Endometrial microvascular endothelial cells (primary cell): ENCODE data around the gene TUBB4A. TPM values are rescaled to one million over a fixed set of nuclear protein-coding genes. Genes with fewer than 3 reads are reported as not detected.

Experiments used
- in situ Hi-C: cut with HindIII; loops from 2 replicates; pipeline ENCODE4 v1.10.0; 2017; ENCODE audit warnings: low sequenced_read_pairs, low pct_unique_long_range_greater_than_20kb; ENCODE audit errors: inconsistent ontology term
- total RNA-seq: library from RNA; depleted of rRNA; stranded (reverse); fragments of >200 nt; gene quantifications from one replicate; pipeline ENCODE4 v1.2.3, GENCODE V29; 2015; ENCODE audit errors: inconsistent ontology term

The TUBB4A gene
- total RNA-seq, 1 donor from 2014 or later = not detected

DNA sequence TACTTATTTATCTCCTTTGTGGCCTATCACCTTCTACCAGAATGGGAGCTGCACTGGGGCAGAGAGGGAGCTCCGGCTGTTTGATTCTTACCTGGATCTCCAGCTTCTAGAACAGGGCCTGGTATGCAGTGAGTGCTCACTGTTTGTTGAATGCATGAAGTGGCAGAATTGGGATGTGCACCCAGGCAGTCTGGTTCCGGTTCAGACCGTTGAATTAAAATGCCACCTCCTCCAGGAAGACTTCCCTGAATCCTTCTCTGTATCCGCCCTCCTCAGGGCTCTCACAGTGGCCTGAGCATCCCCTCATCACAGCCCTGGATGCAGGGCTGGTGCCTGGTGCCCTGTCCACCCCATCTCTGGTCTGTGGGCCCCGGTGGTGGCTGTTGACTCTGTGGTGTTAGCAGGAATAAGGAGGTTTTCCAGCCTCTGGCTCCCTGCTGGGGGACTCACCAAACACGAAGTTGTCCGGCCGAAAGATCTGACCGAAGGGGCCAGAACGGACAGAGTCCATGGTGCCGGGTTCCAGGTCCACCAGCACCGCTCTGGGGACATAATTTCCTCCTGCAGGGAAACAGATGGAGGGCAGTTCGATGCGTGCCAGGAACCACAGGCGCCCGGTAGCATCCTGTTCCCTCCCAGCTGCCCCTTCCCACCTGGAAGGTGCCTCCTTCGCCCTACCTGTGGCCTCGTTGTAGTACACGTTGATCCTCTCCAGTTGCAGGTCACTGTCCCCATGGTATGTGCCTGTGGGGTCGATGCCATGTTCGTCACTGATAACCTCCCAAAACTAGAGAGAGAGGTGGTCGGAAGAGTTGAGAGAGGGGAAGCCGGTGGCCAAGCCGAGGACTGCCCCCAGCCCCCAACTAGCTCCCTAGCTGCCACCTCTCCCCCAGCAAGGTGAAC is 1.0 kb downstream of the TUBB4A start:
- in situ Hi-C loops = no loop called here

DNA sequence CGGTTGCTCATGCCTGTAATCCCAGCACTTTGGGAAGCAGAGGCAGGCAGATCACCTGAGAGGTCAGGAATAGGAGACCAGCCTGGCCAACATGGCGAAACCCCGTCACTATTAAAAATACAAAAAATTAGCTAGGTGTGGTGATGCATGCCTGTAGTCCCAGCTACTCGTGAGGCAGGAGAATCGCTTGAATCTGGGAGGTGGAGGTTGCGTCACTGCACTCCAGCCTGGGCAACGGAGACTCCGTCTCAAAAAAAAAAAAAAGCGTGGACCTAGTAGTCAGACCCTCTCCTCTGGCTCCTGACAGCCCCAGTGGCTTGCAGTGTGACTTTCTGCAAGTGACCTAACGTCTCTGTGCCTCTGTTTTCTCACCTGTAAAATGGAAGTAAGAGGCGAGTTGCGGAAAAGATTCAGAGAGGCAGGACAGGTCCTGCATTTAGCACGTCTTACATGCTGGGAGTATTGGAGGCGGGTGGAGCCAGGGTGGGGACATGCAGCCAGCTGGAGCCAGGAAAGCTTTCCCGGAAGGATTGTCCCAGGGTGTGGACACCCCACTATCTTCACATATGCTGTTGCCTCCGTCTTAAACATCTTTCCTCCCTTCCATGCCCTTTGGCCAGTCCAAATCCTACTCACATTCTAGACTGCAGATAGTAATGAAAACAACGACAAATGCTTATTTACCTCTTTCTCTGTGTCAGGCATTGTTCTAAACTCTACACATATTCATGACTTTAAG is 2.9 kb downstream of the TUBB4A start:
- in situ Hi-C loops = no loop called here

DNA sequence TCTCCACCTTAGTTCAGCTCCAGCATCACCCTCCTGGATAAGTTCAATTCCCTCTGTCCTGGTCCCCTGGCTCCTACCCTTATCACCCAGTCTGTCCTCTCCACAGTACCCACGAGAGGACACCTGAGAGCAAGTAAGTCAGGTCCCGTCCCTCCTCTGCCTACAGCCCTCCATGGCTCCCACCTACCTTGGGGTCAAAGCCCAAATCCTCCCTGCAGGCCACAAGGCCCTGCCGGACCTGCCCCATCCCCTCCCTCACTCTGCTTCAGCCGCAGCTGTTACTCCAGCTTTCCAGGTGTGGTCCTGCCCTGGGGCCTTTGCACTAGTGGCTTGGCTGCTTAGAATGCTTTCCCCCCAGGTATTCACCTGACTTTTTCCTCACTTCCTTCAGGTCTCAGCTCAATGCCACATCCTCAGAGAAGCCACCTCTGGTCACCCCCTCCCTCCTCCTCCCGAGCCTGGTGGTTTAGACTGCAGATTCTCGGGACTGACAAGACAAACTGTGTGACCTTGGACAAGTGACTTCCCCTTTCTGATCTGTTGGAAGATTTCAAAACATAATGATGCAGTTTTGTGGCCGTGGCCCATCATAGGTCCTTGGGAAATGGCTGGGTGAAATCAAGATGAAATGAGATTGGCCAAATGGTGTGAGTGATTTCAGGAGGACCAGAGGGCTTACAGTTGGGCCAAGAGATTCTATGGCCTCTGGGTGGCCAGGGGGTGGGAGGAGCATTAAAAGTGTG is 3.6 kb downstream of the TUBB4A start:
- in situ Hi-C loops = no loop called here

DNA sequence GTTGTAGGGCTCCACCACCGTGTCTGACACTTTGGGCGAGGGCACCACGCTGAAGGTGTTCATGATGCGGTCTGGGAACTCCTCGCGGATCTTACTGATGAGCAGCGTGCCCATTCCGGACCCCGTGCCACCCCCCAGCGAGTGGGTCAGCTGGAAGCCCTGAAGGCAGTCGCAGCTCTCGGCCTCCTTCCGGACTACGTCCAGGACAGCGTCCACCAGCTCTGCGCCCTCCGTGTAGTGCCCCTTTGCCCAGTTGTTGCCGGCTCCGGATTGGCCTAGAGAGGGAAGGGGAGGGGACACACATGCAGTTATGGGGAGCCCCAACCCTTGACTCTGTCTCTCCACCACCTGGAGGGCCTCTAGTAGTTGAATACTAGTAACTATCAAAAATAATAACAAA is 6.2 kb downstream of the TUBB4A start:
- in situ Hi-C loops = no loop called here

DNA sequence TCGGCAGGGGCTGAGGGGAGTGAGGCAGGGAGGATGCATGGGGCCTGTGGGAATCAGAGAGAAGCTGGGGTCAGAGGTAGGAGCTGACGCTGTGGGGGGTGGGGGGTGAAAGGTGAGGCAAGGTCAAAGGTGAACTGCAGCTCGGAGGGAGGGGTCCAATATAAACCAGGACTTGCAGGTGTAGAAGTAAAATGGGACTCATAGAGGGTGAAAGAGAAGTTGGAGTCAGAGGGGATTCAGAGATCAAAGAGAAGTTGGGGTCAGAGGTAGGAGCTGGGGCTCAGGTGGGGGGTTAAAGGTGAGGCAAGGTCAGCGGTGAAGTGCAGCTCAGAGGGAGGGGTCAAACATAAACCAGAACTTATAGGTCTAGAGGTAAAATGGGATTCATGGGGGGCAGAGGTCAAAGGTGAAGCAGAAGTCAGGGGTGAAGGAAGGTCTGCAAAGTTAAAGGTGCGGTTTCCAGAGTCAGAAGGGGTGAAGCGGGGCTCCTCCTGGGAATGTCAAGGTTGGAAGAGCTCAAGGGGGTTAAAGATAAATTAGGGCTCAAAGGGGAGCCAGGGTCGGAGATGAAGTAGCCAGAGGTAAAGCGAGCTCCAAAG is 7.6 kb downstream of the TUBB4A start:
- in situ Hi-C loops = no loop called here

DNA sequence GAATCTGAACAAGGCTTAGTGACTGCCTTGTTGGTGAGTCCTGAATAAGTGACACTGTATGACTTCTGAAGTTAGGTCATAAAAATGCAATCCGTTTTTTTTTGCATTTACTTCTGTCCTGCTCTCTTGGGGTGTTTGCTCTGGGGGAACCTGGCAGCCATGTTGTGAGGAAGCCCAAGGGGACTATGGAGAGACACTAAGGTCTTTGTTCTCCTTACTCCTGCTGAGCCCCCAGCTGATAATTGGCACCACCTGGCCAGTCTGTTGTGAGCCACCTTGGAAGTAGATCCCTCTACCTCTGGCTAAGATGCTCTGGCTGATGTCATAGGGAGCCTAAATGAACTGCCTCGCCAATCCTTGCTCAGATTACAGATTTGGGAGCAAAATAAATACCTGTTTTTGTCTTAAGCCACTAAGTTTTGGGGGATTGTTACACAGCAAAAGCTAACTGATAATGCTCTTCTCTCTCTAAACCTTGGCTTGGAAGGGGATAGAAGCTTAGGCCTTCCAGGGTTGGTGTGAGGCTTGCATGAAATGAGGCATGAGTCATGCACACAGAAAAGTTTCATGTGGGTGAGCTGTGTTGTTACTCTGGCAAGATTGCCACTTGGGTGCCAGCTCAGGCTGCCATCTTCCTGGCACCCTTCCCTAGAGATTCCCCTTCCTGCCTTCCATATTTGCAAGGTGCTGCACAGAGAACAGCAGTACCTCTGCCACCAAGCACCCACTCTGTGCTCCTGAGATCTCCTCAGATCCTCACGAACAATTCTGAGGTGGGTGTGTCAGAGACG is 10.1 kb downstream of the TUBB4A start:
- in situ Hi-C loops = no loop called here

DNA sequence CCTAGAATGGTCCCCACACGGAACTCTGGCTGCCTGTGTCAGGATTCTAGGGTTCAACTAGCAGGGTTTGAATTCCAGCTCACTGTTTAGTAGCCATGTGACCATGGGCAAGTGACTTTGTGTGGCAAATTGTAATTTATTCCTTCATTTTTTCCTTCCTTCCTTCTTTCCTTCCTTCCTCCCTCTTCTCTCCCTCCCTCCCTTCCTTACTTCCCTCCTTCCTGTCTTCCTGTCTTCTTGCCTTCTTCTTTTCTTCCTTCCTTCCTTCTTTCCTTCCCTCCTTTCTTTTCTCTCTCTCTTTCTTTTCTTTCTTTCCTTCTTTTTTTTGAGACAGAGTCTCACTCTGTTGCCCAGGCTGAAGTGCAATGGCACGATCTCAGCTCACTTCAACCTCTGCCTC is 12.0 kb downstream of the TUBB4A start:
- in situ Hi-C loops = no loop called here

DNA sequence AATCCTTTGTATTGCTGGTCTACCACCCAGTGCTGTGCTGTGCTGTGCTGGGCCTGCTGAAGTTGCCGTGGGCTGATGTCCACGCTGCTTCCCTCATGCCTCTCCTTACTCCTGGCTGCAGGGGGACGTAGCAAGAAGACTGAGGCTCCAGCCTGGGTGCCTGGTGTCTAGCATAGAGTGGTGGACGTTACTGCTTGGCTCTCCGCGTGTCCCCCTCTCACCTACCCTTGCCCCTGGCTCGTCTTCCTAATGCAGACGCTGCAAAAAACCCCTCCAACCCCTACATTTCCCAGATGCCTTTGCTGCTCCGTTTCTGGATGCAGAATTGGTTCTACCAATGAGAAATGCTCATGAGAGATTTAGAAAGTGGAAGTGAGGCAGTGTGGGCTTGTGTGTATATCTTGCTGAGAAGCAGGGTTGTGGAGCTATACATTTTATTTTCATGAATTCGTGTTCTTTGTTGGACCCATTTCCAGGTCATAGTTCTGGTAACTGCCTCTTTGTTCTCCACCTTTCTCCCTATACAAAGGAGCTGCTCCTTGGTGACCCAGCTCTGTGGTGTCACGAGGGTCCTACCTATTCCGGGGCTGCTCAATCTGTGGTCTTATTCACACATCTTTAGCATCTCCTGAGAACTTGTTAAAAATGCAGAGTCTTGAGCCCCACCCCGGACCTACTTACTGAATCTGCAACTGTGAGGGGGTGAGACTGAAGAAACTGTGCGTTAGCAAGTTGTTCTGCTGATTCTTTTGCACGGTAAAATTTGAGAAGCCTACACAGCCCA is 12.6 kb downstream of the TUBB4A start:
- in situ Hi-C loops = no loop called here

DNA sequence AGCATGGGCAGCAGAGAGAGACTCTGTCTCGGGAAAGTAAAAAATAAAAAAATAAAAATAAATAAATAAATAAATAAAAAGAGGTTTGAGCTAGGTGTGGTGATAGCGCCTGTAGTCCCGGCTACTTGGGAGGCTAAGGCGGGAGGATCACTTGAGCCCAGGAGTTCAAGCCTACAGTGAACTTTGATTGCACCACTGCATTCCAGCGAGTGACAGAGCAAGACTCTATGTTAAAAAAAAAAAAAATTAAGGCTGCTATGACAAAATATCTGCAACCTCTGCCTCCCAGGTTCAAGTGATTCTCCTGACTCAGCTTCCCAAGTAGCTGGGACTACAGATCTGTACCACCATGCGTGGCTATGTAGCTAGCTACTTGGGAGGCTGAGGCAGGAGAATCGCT is 17.3 kb downstream of the TUBB4A start:
- in situ Hi-C loops = no loop called here

DNA sequence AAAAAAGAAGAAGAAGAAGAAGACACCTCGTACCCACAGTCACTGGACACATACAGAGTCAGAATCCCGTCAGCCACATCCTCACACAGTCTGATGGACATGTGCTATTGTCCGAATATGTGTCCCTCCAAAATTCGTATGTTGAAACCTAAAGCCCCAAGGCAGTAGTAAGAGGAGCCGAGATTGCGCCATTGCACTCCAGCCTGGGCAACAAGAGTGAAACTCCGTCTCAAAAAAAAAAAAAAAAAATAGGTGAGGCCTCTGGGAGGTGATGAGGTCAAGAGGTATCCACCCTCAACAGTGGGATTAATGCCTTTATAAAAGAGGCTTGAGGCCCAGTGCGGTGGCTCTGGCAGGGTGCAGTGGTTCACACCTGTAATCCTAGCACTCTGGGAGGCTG is 17.9 kb downstream of the TUBB4A start:
- in situ Hi-C loops = no loop called here

DNA sequence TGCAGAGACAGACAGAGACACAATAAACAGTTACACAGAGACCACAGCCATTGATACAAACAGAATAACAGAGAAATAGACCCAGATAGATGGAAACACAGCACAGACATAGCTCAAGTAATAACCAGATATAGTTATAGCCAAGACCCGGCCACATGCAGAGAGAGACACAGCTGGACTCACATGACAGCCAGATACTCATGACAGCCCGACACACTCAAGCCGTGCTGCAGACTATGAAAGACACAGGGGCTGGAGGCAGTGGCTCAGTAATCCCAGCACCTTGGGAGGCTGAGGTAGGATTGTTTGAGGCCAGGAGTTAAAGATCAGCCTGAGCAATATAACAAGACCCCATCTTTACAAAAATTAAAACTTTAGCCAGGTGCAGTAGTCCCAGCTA is 18.9 kb downstream of the TUBB4A start:
- in situ Hi-C loops = no loop called here

DNA sequence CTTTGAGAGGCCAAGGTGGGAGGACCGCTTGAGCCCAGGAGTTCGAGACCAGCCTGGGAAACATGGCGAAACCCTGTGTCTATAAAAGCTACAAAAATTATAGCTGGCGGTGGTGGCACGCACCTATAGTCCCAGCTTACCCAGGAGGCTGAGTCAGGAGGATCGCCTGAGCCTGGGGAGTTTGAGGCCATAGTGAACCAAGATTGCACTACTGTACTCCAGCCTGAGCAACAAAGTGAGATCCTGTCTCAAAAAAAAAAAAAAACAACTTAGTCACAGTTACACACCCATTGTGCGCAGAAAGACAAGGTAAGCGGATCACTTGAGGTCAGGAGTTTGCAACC is 19.8 kb downstream of the TUBB4A start:
- in situ Hi-C loops = no loop called here

DNA sequence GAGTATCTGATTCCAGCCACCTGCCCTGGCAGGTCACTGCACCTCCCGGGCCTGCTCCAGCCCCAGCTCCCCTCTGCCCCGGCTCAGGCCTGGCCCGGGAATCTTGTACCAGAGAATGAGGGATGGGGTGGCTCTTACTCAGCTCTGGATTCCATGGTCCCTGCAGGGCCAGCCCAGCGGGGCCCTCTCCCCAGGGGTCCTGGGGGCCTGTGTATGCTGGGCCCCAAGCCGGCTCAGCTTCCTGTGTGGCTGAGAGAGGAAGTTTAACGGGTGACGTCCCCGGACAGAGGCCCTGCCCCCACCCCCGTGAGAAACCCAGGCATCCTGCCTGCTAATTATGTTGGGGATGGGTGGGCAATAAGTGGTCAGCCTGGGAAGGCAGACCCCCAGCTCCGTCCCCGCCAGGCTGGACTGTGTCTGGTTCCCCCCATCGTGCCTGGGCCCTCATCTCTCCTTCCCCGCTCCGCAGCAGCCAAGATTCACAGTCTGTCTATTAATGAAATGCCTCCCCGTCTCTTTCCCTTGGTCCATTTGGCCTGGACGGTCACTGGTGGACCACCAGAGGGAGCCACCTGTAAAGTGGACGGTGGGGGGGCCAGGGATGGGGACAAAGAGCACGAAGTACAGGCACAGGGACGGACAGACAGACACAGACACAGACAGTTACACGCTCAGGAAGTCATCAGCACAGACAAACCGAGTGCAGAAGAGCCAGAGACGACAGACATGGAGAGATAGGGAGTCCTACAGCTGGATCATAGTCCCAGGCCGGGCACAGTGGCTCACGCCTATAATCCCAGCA is 20.4 kb downstream of the TUBB4A start, which contains the start of gene DENND1C:
TSS of gene DENND1C (minus strand) at position 247 of the 802 bp plus-strand sequence. CDS start at position 155, 92 bp downstream.
- in situ Hi-C loops = no loop called here

DNA sequence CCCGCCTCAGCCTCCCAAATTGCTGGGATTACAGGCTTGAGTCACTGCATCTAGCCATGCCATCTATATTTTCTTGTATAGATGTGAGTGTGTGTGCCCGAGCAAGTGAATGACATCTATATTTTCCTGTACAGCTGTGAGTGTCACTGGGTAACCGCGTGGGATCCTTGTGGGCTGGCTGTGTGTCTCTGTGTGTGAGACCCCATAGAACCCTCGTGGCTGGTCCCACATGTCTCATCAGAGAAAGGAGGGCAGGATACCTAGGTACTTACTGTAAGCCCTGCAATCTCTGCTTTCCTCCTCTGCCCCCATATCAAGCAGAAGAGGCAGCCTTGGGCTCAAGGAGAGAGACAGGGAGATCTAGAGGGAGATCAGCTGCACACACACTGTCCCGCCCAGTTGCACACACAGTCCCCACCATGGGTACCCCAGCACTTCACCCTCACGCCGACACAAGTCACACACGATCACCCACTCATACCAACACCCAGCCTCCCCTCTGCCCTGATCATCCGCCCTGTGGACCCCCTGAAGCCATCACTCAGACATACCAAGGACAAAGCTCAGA is 21.2 kb downstream of the TUBB4A start:
- in situ Hi-C loops = no loop called here

DNA sequence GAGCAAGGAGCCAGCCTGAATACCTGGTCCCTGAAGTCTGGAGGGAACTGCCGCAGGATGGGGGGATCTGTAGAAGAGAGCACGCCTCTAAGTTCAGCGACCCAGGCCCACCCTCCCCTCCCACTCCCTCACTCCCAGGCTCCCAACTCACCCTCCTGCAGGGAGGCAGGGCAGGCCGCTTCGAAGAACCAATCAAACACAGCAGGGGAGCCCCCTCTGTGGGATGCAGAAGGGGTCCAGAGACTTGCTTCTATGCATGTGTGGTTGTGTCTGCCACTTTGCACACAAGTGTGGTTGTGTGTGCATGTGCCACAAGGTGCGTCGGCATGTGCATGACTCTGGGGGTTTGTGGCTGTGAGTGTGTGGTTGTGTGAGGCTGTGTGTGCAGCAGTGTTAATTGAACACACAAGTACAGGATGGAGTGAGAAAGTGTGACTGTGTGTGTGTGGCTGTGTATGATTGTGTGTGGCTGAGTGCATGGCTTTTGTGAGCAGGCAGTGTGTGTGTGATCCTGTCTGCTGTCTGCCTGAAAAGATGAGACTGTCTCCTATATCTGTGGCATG is 22.2 kb downstream of the TUBB4A start:
- in situ Hi-C loops = no loop called here

DNA sequence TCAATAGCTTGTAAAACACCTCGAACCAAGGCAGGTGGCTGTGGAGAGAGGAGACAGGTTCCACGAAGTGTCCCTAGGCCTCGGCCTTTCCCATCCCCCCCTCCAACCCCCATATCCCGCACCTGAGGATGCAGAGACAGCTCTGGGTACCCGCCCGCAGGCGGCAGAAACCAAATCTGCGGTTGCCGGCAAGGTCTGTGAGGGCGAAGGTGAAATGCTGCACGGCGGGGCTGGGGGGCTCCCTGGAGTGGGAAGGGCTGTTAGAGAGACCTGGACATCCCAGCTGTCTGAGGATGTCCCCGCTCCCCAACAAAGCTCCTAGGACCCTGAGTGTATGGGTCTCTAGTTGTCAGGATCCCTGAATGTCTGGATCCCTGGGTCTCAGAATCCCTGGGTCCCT is 23.3 kb downstream of the TUBB4A start:
- in situ Hi-C loops = no loop called here
